HG03139 (cell line): ENCODE data around the gene FNIP2.
"Not testable (repeated sequence)": the region's sequence is repeated elsewhere in the genome, so short reads cannot be mapped to it uniquely, and the experiment has no call there.

Experiments used
- ATAC-seq: cut with Tn5 transposase; IDR thresholded peaks from one replicate; pipeline ENCODE4 v1.9.1; 2021; ENCODE audit not compliant: unreplicated experiment

FNIP2 gene

GRCh38 chr4:158904815-158905214 is 136.0 kb downstream of the FNIP2 start:
- ATAC-seq: no peak

GRCh38 chr4:158906073-158906472 is 137.2 kb downstream of the FNIP2 start:
- peak; percentile 90 for ATAC-seq

- ATAC-seq: no peak
Measured at GRCh38 chr4:158912390-158912789, 143.6 kb downstream of the FNIP2 start.

- ATAC-seq: no peak
Measured at GRCh38 chr4:158912806-158913205, 144.0 kb downstream of the FNIP2 start.

GRCh38 chr4:158913766-158914165 is 144.9 kb downstream of the FNIP2 start:
- ATAC-seq: no peak

GRCh38 chr4:158914218-158914617 is 145.4 kb downstream of the FNIP2 start:
- ATAC-seq: no peak

GRCh38 chr4:158915683-158916241 is 146.9 kb downstream of the FNIP2 start:
- ATAC-seq: no peak

GRCh38 chr4:158920452-158920996 is 151.7 kb downstream of the FNIP2 start:
- ATAC-seq: not testable (repeated sequence)

- ATAC-seq: not testable (repeated sequence)
Measured at GRCh38 chr4:158927774-158928173, 158.9 kb downstream of the FNIP2 start.

GRCh38 chr4:158929939-158930638 is 161.3 kb downstream of the FNIP2 start:
- no peak for ATAC-seq

GRCh38 chr4:158930639-158930972 is 161.8 kb downstream of the FNIP2 start:
- no peak for ATAC-seq

GRCh38 chr4:158933236-158933635 is 164.4 kb downstream of the FNIP2 start:
- ATAC-seq: no peak

- ATAC-seq: no peak
Measured at GRCh38 chr4:158934996-158935669, 166.3 kb downstream of the FNIP2 start.

GRCh38 chr4:158936238-158936637 is 167.4 kb downstream of the FNIP2 start:
- no peak for ATAC-seq

GRCh38 chr4:158938220-158939044 is 169.6 kb downstream of the FNIP2 start:
- no peak for ATAC-seq

- ATAC-seq: no peak
Measured at GRCh38 chr4:158940271-158940670, 171.4 kb downstream of the FNIP2 start.

- no peak for ATAC-seq
Measured at GRCh38 chr4:158941321-158941720, 172.5 kb downstream of the FNIP2 start.

GRCh38 chr4:158941895-158942294 is 173.1 kb downstream of the FNIP2 start:
- ATAC-seq: no peak

GRCh38 chr4:158945529-158946108 is 176.8 kb downstream of the FNIP2 start:
- no peak for ATAC-seq

GRCh38 chr4:158946825-158947224 is 178.0 kb downstream of the FNIP2 start:
- ATAC-seq: no peak

GRCh38 chr4:158948071-158948470 is 179.2 kb downstream of the FNIP2 start:
- ATAC-seq: no peak
